ENCODE data around the gene IL15RA. TPM values are rescaled to one million over a fixed set of nuclear protein-coding genes. Genes with fewer than 3 reads are reported as not detected.

IL15RA gene
- total and polyA plus RNA-seq, 2 donors (not counting 3 experiments of a cell fraction or from before 2014, with no cell fraction given): 18.8 to 20.6 TPM

GRCh38 chr10:5933909-5934546, 43.3 kb downstream of the IL15RA start:
- ChIA-PET POLR2A (no interaction called here), CTCF (interaction anchor here (0.8 kb wide), 1 partner anchor 146 kb away, joined by 4 read pairs; no protein-coding TSS in a partner anchor)
- no peak overlapping the region for H3K4me2 ChIP-seq (ENCODE audit: insufficient read depth, low read length)
- no peak overlapping the region for H2AFZ ChIP-seq (ENCODE audit: low read depth, low read length)
- dilution Hi-C loops (cut with MboI; ENCODE audit: extremely low pct_ligation_motif_present, low sequenced_read_pairs): no loop called here
- H3K4me3 ChIP-seq (replicated peaks in 1 of 3; ENCODE audit: insufficient read depth in 1 of 3, low read depth in 1 of 3, low read length in 3 of 3): no peak overlapping the region
- no TSS peak for BruUV-seq (replicated peaks)
- no peaks in the 10 kb centered on the region for H3K9me1 ChIP-seq (replicated peaks; ENCODE audit: control insufficient read depth, extremely low read depth, insufficient read depth, low read length)
- no peak for DNase-seq (ENCODE audit: low read depth, low spot score)
- no peaks in the 10 kb centered on the region for H4K20me1 ChIP-seq (replicated peaks; ENCODE audit: control insufficient read depth, extremely low read depth, insufficient read depth, low read length)
- H3K27me3 ChIP-seq (ENCODE audit: control insufficient read depth in 2 of 2, insufficient read depth in 2 of 2, low read length in 2 of 2): no peaks in the 10 kb centered on the region
- H3K36me3 ChIP-seq (ENCODE audit: control insufficient read depth in 2 of 2, extremely low read depth in 1 of 2, insufficient read depth in 2 of 2, low read length in 2 of 2): peaks cover 12 to 38% of the 10 kb centered on the region in 2 experiments
- no peak for FAIRE-seq
- no peaks in the 10 kb centered on the region for H3K9me3 ChIP-seq (replicated peaks; ENCODE audit: control insufficient read depth, insufficient read depth, low read length)
- no peak overlapping the region for H3K27ac ChIP-seq (ENCODE audit: insufficient read depth, low read depth, low read length)
- no peaks in the 10 kb centered on the region for H3K79me2 ChIP-seq (ENCODE audit: control insufficient read depth, insufficient read depth, low read length)
- no peaks in the 10 kb centered on the region for H3K4me1 ChIP-seq (ENCODE audit: control insufficient read depth, extremely low read depth, insufficient read depth, low read length)
- H3K9ac ChIP-seq (replicated peaks; ENCODE audit: extremely low read depth, insufficient read depth, low read length): no peak overlapping the region
- intact Hi-C loops (cut with micrococcal nuclease): no loop called here
- TF ChIP-seq FOS (IDR thresholded peaks at IDR 0.05; ENCODE audit: borderline replicate concordance, insufficient read depth, low read length) (no peak), JUN (IDR thresholded peaks at IDR 0.05; ENCODE audit: borderline replicate concordance, insufficient read depth, insufficient read length, low read depth) (no peak), MAX (IDR thresholded peaks at IDR 0.05; ENCODE audit: insufficient read depth, insufficient read length) (no peak), GATA2 (IDR thresholded peaks at IDR 0.05; ENCODE audit: insufficient read depth, insufficient read length, low read depth, low read length) (no peak), POLR2A (IDR thresholded peaks at IDR 0.05; ENCODE audit: low read depth, low read length) (no peak), POLR2AphosphoS5 (IDR thresholded peaks at IDR 0.05; ENCODE audit: insufficient read depth, low read depth, low read length) (no peak), MYC (IDR thresholded peaks at IDR 0.05; ENCODE audit: low read depth, low read length) (no peak), CTCF (IDR thresholded peaks at IDR 0.05; ENCODE audit: extremely low read depth in 1 of 2, insufficient read depth in 1 of 2, low read depth in 1 of 2, low read length in 2 of 2) (no peak), EZH2 (IDR thresholded peaks at IDR 0.05; ENCODE audit: borderline replicate concordance, low read depth, low read length, severe bottlenecking) (no peak)

All from endothelial cell of umbilical vein (primary cell).